WI38 (cell line): Measurements from ENCODE around the gene HOPX.

Experiments
- H3K4me3 ChIP-seq: 2 replicates; pipeline ENCODE4 v1.5.1; 2011; ENCODE audit warnings: low read depth, mild to moderate bottlenecking, control low read depth, low read length
- TF ChIP-seq, protein P1 (sequence below): IDR thresholded peaks from 2 replicates; pipeline ENCODE4 v1.5.1; 2012; ENCODE audit warnings: low read depth, mild to moderate bottlenecking, control low read depth, low read length

HOPX gene

DNA sequence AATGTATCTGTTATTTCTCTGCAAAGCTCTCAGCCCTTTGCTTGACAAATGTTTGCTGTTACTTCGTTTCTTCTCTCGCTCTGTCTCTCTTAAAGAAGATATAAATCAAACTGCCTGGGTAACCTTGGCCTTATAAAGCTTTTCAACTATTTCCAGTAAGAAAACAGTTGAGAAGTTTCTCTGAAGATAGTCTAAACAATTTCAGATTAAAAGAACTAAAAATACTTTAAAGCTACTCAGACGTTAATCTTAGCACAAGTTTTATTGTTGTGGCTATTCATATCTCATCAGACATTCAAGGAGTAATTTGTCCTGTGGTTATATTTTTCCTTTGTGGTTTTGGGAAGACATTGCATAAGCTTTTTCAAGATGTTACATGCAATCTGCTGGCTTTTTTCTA lies 22.6 kb downstream of the HOPX start:
- H3K4me3 ChIP-seq = no peak overlapping the region
- TF ChIP-seq, protein P1, sequence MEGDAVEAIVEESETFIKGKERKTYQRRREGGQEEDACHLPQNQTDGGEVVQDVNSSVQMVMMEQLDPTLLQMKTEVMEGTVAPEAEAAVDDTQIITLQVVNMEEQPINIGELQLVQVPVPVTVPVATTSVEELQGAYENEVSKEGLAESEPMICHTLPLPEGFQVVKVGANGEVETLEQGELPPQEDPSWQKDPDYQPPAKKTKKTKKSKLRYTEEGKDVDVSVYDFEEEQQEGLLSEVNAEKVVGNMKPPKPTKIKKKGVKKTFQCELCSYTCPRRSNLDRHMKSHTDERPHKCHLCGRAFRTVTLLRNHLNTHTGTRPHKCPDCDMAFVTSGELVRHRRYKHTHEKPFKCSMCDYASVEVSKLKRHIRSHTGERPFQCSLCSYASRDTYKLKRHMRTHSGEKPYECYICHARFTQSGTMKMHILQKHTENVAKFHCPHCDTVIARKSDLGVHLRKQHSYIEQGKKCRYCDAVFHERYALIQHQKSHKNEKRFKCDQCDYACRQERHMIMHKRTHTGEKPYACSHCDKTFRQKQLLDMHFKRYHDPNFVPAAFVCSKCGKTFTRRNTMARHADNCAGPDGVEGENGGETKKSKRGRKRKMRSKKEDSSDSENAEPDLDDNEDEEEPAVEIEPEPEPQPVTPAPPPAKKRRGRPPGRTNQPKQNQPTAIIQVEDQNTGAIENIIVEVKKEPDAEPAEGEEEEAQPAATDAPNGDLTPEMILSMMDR = no peak

DNA sequence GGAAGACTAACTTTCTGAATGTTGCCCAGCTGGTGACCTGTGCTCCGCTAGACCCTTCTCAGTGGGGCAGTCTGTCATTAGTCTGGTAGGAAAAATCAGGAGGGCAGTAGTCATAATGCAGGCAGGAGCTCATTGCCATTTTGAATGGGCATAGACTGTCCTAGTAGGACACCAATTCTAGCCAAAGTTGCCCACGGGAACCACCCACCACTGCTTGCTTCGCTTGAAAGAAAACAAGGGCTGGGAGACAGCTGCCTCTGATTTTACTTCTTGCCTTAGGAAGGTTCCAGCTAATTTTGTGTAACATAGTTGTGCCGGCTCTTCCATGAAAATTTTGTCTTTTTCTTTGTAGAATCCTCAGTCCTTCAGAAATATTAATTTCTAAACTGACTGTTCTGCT lies 23.3 kb downstream of the HOPX start:
- H3K4me3 ChIP-seq = no peak overlapping the region
- TF ChIP-seq, protein P1 = no peak

DNA sequence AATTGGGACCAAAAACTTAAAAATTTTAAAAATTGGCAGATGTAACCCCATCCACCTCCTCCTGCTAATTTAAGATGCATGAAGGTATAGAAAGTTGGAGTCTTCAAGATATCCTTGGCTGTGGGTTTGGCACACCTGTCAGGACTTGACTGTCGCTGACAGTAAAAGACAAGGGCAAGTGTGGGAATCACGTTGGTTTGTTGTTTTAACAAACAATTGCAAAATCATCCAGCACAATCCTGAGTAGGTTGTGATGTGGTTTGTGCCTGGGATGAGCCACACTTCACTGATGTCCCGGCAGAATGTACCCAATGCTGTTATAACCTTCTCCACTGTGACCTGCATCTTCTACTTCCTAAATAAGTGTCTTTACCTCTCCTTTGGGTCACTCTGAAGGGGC lies 24.0 kb downstream of the HOPX start:
- TF ChIP-seq, protein P1 = no peak
- H3K4me3 ChIP-seq = no peak overlapping the region

DNA sequence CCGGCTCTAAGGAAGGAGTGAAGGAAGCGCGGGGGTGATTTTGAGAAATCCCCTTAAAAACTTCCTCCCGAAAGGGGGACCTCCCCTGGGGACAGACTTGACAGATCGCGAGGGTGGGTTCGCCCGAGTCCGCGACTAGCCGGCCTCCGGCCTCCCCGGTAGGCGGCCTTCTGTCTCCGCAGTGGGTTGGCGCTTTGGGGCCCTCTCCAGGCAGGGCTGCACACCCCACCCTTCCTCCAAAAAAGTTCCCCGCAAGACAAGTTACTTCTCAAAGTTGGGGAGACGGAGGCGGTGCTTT lies 24.8 kb downstream of the HOPX start:
- TF ChIP-seq, protein P1 = 0 out of 2 replicates have a peak, but pooled peaks have one; percentile 23
- H3K4me3 ChIP-seq = peak overlapping the region; percentile 67

DNA sequence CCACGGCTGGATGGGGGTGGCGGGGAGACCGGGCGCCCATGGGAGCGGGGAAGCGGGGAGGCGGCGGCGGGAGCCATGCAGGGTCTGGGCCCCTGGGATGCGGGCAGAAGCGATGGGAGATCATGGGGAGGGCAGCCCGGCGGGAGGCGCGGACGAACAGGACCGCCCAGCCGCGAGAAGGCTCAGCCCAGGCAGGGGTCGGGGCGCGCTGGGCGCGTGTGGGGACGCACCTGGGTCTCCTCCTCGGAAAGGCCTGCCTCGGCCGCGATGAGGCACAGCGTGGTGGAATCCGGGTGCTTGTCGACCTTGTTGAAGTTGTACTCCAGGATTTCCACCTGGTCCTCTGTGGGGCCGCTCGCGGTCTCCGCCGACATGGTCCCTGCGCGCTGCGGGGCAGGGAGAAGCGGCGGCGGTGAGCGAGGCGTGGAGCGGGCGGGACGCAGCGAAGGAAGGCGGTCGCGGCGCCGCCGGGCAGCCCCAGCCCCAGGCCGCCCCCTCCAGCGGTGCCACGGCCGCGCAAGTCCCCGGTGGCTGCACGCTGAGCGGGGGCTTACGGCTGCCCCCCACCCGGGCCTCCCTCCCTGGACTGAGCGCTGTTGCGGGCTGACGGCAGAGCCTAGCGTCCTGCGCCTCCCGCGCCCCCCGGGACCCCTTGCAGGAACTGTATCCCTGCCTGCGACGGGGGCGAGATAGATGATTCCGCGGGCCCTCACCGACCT lies 25.3 kb downstream of the HOPX start:
- TF ChIP-seq, protein P1 = no peak
- peak overlapping the region; percentile 67 for H3K4me3 ChIP-seq

DNA sequence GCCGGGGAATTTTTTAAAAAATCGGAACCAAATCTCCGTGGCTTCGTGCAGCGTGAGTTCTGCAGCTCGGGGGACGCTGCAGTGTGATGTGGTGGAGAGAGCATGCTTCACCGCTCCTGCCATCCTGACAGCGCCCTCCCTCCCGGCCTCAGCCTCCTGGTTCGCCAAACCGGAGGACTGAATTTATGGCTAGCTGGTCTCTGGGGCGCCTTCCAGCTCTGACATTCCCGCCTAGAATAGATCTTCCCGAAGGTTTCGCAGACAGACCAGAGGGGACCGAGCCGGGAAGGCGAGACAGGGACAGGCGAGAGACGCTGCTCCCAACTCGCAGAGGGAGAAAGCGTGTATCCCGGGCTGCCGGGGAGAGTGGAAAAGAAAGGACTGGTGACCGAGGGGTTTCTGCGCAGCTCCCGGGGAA lies 25.9 kb downstream of the HOPX start:
- H3K4me3 ChIP-seq = peak overlapping the region; percentile 67
- TF ChIP-seq, protein P1 = no peak

DNA sequence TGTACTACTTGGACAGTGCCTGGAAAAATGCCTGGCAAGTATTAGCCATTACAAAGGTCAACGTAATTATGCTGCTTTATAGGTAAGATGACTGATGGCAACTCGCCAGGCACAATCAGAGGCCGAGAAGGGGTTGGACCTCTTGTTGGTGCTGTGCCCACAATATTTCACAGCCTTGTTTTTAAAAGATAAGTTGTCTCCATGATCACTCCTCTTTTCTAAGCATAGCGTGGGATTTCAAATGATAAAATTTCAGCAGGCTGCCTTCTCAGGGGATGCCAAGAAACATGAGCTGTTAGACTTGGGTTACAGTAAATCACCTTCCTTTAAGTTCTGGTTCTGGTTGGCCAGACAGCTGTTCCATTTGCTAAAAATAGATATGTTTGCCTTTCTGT lies 26.9 kb downstream of the HOPX start:
- no peak overlapping the region for H3K4me3 ChIP-seq
- TF ChIP-seq, protein P1 = no peak
